ENCODE measurements around the gene RNF175.

RNF175 gene

DNA sequence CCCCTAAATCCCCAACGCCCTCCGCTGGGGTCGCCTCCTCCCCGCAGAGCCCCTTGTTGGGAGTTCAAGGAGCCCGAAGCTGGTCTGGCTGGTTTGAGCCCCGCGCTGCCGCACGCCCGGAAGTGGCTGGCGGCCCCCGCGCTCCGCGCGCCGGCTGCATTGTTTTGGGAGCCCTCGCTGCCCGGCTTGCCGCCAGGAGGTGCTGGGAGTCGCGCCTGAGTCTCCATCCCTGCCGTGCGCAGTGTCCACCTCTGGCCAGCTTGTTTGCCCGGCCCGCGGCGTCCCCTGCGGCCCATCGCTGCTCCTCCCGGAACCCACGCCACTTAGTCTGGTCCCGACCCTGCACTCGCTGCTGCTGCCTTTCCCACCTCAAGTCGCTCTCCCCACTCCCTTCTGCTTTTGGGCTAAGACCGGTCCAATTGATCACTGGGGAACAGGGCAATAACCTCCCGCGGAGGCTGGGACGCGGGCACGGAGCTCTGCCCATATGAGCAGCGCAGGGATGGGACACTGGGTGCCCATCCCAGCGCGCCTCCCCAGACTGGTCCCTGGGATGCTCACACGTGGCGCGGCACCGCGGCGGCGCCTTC lies 31.2 kb upstream of the RNF175 start:
- H3K27ac ChIP-seq, result no peak overlapping the region
- CTCF ChIA-PET, result interaction anchor here (1.0 kb wide), 1 partner anchor 539 kb away, joined by 4 read pairs; no protein-coding TSS in a partner anchor
- POLR2A ChIA-PET (ENCODE audit: low non-redundant PET), result no interaction called here
- no peak for DNase-seq (ENCODE audit: low spot score)
- no peak for TF ChIP-seq CTCF (conservative IDR thresholded peaks at IDR 0.05; ENCODE audit: low read depth)

DNA sequence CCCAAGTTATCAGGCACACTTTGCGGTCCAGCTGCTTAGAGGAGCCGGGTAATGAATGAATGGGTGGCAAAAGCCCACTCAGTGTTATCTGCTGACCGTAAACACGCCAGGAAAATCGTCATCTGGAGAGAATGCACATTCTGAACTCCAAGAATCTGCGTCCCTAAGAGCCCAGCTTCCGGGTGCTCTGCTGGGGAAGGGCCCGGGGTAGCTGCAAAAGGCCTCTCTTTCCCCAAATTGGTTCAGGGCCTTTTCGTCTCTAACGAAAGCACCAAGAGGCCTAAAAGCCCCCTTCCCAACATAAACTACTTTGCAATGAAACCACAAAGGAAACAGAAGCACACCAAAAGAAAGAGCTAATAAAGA lies 30.7 kb upstream of the RNF175 start:
- TF ChIP-seq CTCF (conservative IDR thresholded peaks at IDR 0.05; ENCODE audit: low read depth), result no peak
- no peak overlapping the region for H3K27ac ChIP-seq
- DNase-seq (ENCODE audit: low spot score), result no peak
- ChIA-PET POLR2A (ENCODE audit: low non-redundant PET) (no interaction called here), CTCF (no interaction called here)

DNA sequence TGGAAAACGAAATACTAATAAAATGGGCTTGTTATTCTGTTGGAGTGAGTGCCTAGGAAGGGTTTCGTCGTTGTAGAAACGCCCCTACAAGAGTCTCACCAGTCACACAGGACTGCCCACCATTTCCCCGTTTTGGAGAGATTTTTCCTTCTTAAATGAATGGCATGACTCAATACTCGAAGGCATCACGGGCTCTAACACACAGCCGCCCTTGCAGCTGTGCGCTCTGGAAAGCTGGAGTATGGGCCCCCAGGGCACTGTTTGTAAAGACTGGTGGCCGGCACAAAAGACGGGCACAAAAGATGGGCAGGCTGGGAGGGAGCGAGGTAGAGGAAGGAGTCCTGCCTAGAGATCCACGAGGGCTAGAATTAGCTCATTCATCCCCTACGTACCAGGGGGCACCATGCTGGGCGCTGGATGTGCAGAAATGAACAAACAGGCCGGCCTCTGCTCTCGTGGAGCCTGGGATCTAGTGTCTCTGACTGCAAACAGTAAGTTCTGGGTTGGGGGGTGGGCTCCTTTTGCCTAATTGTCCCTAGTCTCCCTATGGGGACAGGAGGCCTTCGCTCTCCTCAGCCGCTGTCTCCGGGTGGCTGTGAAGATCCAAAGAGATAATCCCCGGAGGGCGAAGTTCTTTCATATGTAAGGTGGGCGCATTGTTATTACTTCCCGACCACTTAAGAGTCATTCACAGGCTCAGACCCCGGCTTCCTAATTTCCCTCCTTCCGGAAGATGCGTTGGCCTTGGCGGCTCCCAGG lies 30.1 kb upstream of the RNF175 start:
- H3K27ac ChIP-seq, result no peak overlapping the region
- POLR2A ChIA-PET (ENCODE audit: low non-redundant PET), result no interaction called here
- CTCF ChIA-PET, result no interaction called here
- TF ChIP-seq CTCF (conservative IDR thresholded peaks at IDR 0.05; ENCODE audit: low read depth), result no peak
- DNase-seq (ENCODE audit: low spot score), result no peak

- ChIA-PET CTCF (no interaction called here), POLR2A (ENCODE audit: low non-redundant PET) (no interaction called here)
- TF ChIP-seq CTCF (conservative IDR thresholded peaks at IDR 0.05; ENCODE audit: low read depth), result no peak
- no peak within 1 kb of the TSS for H3K27ac ChIP-seq
- DNase-seq (ENCODE audit: low spot score), result no peak
These were observed 28.8 kb upstream of the RNF175 start, which contains the start of gene SFRP2 for GRCh38 chr4:153788413-153789276. TSS of gene SFRP2 (minus strand) at chr4:153789083. CDS start at chr4:153788835, 248 bp downstream.

- no peak overlapping the region for H3K27ac ChIP-seq
- CTCF ChIA-PET, result no interaction called here
- no peak for DNase-seq (ENCODE audit: low spot score)
- no peak for TF ChIP-seq CTCF (conservative IDR thresholded peaks at IDR 0.05; ENCODE audit: low read depth)
- POLR2A ChIA-PET (ENCODE audit: low non-redundant PET), result no interaction called here
These were observed 28.2 kb upstream of the RNF175 start for GRCh38 chr4:153788051-153788412.

DNA sequence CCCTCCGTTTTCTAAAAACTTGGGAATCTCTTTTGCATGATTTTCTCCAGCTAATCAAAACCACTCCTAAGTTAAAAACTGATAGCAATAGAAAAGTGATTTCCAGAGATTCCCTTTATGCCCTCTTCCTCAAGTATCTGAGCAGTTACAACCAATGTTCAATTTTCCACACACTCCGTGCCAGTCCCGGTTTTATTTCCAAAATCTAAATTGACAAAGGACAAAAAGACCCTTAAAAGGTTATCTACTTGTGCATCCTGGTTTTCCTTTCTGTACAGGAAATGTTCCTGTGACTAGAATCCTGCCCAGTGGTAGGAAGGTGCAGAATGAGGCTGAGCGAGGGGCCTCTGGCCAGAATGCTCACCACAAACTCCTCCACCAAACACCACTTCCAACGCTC lies 27.8 kb upstream of the RNF175 start:
- no peak for TF ChIP-seq CTCF (conservative IDR thresholded peaks at IDR 0.05; ENCODE audit: low read depth)
- no peak for DNase-seq (ENCODE audit: low spot score)
- ChIA-PET CTCF (interaction anchor here (2.4 kb wide), 1 partner anchor 831 kb away, joined by 6 read pairs; no protein-coding TSS in a partner anchor), POLR2A (ENCODE audit: low non-redundant PET) (no interaction called here)
- no peak overlapping the region for H3K27ac ChIP-seq

Measured in RWPE1 (cell line).